Measurements from ENCODE around the gene ZNF575.
"Not testable (repeated sequence)": the region's sequence is repeated elsewhere in the genome, so short reads cannot be mapped to it uniquely, and the experiment has no call there.

ZNF575 gene

GRCh38 chr19:43538922-43539321 lies 5.9 kb downstream of the ZNF575 start:
- H3K27ac ChIP-seq: no peak overlapping the region
- no peak for TF ChIP-seq CTCF (conservative IDR thresholded peaks at IDR 0.05)
- TF ChIP-seq ZFX (IDR thresholded peaks at IDR 0.05): no peak

GRCh38 chr19:43540381-43540780 lies 7.4 kb downstream of the ZNF575 start:
- TF ChIP-seq CTCF (conservative IDR thresholded peaks at IDR 0.05) (no peak), ZFX (IDR thresholded peaks at IDR 0.05) (no peak)
- no peak overlapping the region for H3K27ac ChIP-seq

GRCh38 chr19:43541920-43542650 lies 9.1 kb downstream of the ZNF575 start:
- no peak for TF ChIP-seq CTCF (conservative IDR thresholded peaks at IDR 0.05)
- no peak for TF ChIP-seq ZFX (IDR thresholded peaks at IDR 0.05)
- H3K27ac ChIP-seq: no peak overlapping the region

- H3K27ac ChIP-seq: no peak overlapping the region
- TF ChIP-seq CTCF (conservative IDR thresholded peaks at IDR 0.05) (no peak), ZFX (IDR thresholded peaks at IDR 0.05) (no peak)
These were observed 11.1 kb downstream of the ZNF575 start for GRCh38 chr19:43544077-43544476.

- TF ChIP-seq CTCF (conservative IDR thresholded peaks at IDR 0.05) (no peak), ZFX (IDR thresholded peaks at IDR 0.05) (no peak)
- H3K27ac ChIP-seq: no peak overlapping the region
These were observed 12.3 kb downstream of the ZNF575 start for GRCh38 chr19:43545276-43545675.

GRCh38 chr19:43545981-43546380 lies 13.0 kb downstream of the ZNF575 start:
- no peak overlapping the region for H3K27ac ChIP-seq
- TF ChIP-seq CTCF (conservative IDR thresholded peaks at IDR 0.05) (no peak), ZFX (IDR thresholded peaks at IDR 0.05) (no peak)

GRCh38 chr19:43546581-43546980 lies 13.6 kb downstream of the ZNF575 start:
- H3K27ac ChIP-seq: no peak overlapping the region
- TF ChIP-seq ZFX (IDR thresholded peaks at IDR 0.05) (no peak), CTCF (conservative IDR thresholded peaks at IDR 0.05) (no peak)

GRCh38 chr19:43547926-43548325 lies 14.9 kb downstream of the ZNF575 start:
- H3K27ac ChIP-seq: not testable (repeated sequence)

Measured in C4-2B (cell line).